ENCODE results near the gene RASGRP4.

RASGRP4 gene

DNA sequence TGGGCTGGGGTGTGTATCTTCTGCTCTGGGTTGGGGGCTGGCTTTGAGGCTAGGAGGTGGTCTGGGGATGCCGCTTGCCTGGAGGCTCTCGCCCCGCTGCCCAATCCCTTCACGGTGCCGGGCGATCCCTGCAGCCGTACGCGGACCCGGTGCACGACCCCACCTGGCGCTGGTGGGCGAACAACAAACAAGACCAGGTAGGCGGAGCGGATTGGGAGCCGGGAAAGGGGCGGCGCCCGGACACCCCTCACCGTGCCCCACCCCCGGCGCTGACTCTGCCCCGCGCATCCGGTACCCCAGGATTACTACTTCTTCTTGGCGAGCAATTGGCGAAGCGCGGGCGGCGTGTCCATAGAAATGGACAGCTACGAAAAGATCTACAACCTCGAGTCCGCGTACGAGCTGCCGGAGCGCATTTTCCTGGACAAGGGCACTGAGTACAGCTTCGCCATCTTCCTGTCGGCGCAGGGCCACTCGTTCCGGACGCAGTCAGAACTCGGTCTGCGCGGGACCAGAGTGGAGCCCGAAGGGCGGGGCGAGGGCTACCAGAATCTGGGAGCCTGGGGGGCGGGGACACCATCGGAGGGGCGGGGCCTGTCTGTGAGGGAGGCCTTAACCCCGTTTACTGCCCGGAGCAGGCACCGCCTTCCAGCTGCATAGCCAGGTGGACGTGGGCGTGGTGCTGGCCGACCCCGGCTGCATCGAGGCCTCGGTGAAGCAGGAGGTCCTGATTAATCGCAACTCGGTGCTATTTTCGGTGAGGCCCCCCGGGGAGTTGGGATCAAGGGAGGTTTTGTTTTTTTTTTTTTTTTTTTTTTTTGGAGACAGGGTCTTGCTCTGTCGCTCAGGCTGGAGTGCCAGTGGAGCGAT lies 63.7 kb downstream of the RASGRP4 start:
- TF ChIP-seq, protein P1, sequence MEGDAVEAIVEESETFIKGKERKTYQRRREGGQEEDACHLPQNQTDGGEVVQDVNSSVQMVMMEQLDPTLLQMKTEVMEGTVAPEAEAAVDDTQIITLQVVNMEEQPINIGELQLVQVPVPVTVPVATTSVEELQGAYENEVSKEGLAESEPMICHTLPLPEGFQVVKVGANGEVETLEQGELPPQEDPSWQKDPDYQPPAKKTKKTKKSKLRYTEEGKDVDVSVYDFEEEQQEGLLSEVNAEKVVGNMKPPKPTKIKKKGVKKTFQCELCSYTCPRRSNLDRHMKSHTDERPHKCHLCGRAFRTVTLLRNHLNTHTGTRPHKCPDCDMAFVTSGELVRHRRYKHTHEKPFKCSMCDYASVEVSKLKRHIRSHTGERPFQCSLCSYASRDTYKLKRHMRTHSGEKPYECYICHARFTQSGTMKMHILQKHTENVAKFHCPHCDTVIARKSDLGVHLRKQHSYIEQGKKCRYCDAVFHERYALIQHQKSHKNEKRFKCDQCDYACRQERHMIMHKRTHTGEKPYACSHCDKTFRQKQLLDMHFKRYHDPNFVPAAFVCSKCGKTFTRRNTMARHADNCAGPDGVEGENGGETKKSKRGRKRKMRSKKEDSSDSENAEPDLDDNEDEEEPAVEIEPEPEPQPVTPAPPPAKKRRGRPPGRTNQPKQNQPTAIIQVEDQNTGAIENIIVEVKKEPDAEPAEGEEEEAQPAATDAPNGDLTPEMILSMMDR (conservative IDR thresholded peaks at IDR 0.05), result no peak
- no peak for TF ChIP-seq ZFX (IDR thresholded peaks at IDR 0.05)
- peak overlapping the region; percentile 62 for H3K27ac ChIP-seq

DNA sequence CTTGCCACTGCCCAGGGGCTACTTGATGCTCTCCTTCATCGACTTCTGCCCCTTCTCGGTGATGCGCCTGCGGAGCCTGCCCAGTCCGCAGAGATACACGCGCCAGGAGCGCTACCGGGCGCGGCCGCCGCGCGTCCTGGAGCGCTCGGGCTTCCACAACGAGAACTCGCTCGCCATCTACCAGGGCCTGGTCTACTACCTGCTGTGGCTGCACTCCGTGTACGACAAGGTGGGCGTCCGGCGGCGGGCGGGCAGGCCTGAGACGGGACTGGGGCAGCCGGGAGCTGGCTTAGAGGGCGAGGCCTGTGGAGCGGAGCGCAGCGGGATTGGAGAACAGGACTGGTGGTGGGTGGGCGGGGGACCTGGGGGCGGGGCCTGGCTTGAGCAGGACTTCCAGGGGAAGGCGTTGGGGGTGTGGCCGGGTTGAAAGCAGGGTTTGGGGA lies 64.4 kb downstream of the RASGRP4 start:
- peak overlapping the region; percentile 62 for H3K27ac ChIP-seq
- TF ChIP-seq ZFX (IDR thresholded peaks at IDR 0.05), result no peak
- TF ChIP-seq, protein P1 (conservative IDR thresholded peaks at IDR 0.05), result no peak

DNA sequence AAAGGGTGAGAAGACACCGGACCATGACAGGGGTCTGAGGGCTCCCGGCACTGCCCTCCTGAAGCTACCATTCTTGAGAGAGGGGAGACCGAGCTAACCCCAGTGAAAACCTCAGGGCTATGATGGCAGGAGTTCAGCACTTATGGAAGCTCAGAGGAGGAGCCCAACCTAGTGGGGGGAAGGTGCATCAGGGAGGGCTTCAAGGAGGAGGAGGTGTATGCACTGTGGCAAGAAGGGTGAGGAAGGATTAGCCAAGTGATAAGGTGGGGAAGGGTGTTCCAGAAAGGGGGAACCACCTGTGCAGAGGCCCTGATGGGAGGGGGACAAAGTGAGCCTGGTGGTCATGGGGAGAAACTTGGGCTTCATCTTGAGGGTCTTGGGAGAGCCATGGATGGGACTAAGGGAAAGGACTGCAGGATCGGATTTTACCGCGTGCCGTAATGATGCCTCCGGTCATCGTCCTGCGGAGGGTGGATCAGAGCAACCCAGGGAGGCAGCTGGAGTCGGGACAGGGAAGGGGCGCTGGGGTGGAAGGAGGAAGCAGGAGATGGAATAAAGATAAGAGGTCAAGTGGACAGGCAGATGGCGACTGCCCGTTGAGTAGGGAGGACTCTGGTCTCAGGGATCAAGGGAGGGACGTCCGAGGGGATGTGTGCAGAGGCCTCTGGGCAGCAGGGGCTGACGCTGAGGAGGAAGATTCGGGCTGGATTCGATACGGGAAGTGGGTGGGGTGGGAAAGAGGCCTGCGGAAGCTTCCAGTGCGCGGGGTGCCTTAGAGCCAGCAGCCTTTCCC lies 65.0 kb downstream of the RASGRP4 start:
- H3K27ac ChIP-seq, result no peak overlapping the region; the same call in 1 of the 2 replicates
- TF ChIP-seq, protein P1 (conservative IDR thresholded peaks at IDR 0.05), result no peak
- TF ChIP-seq ZFX (IDR thresholded peaks at IDR 0.05), result no peak

DNA sequence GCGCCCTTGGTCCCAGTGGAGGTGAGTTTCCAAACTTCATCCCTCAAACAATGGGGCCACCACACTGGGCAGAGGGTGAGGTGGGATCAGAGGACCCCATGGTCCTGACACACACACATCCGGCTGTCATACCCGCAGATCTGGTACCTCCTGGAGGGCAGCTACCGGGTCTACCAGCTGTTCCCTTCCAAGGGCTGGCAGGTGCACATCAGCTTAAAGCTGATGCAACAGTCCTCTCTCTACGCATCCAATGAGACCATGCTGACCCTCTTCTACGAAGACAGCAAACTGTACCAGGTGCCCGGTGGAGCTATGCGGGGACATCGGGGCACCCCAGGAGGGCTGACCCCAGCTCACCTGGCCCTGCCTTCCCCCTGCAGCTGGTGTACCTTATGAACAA lies 65.7 kb downstream of the RASGRP4 start:
- no peak for TF ChIP-seq ZFX (IDR thresholded peaks at IDR 0.05)
- TF ChIP-seq, protein P1 (conservative IDR thresholded peaks at IDR 0.05), result no peak
- no peak overlapping the region for H3K27ac ChIP-seq

DNA sequence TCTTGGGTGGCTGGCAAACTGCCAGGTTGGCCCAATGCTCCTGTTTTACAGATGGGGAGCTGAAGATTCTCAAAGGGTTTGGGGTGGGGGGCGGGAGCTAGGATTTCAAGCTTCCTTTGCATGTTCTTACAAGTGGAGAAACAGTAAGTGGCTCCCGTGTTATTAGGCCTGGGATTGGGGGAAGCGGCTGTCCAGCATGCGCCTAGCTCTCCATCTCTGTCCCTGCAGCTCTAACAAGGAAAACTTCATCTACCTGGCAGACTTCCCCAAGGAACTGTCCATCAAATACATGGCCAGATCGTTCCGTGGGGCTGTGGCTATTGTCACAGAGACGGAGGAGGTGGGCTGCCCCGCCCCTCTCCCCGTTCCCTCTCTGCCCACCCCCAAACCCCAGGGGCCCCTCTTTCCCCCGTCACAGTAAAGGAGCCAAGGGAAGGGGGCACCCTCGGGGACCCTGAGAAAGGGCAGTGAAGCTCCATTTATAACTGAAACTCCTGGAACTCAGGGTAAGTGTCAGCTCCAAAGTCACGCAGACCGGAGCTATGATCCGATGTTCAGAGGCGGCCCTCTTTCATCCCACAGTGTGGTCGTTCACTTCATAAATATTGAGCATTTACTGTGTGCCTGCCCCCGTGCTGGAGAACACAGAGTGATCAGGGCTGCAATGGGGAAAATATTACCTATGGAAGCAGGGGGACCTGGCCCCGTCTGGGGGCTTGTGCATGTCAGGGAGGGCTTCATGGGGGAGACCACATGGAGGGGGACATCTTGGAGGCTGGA lies 66.6 kb downstream of the RASGRP4 start:
- no peak overlapping the region for H3K27ac ChIP-seq
- no peak for TF ChIP-seq ZFX (IDR thresholded peaks at IDR 0.05)
- TF ChIP-seq, protein P1 (conservative IDR thresholded peaks at IDR 0.05), result no peak

All from C4-2B (cell line).